Measurements from ENCODE around the gene COL27A1.

- no peak for TF ChIP-seq CTCF (IDR thresholded peaks at IDR 0.05; ENCODE audit: borderline replicate concordance, extremely low read depth, low read length, poor library complexity, severe bottlenecking)
- no peak for TF ChIP-seq EZH2 (IDR thresholded peaks at IDR 0.05; ENCODE audit: borderline replicate concordance, low read depth, low read length, severe bottlenecking)
Observed at GRCh38 chr9:114299286-114300152, 144.2 kb downstream of the COL27A1 start.
